GM04504 (cell line): ENCODE data around the gene DCTD.

Experiments
- DNase-seq: peaks from one replicate; pipeline ENCODE4 v3.0.0-alpha.2; 2012; ENCODE audit warnings: low read depth

Gene DCTD

GRCh38 chr4:182869697-182870096, 47.5 kb downstream of the DCTD start:
- no peak for DNase-seq

- no peak for DNase-seq
Measured at GRCh38 chr4:182866746-182867145, 50.4 kb downstream of the DCTD start.

GRCh38 chr4:182863501-182863900, 53.7 kb downstream of the DCTD start:
- DNase-seq = no peak

- no peak for DNase-seq
Measured at GRCh38 chr4:182862921-182863320, 54.3 kb downstream of the DCTD start.

GRCh38 chr4:182862141-182862875, 54.9 kb downstream of the DCTD start:
- DNase-seq = no peak

- DNase-seq = no peak
Measured at GRCh38 chr4:182861346-182861745, 55.8 kb downstream of the DCTD start.

GRCh38 chr4:182859730-182860129, 57.5 kb downstream of the DCTD start:
- no peak for DNase-seq

- DNase-seq = no peak
Measured at GRCh38 chr4:182858711-182859110, 58.5 kb downstream of the DCTD start.

GRCh38 chr4:182856862-182857261, 60.3 kb downstream of the DCTD start:
- DNase-seq = no peak

GRCh38 chr4:182855877-182856276, 61.3 kb downstream of the DCTD start:
- no peak for DNase-seq

- DNase-seq = no peak
Measured at GRCh38 chr4:182855312-182855711, 61.9 kb downstream of the DCTD start.

GRCh38 chr4:182854466-182854865, 62.7 kb downstream of the DCTD start:
- DNase-seq = no peak

GRCh38 chr4:182853731-182854330, 63.4 kb downstream of the DCTD start:
- DNase-seq = no peak

GRCh38 chr4:182848685-182849084, 68.5 kb downstream of the DCTD start:
- no peak for DNase-seq

GRCh38 chr4:182847576-182848450, 69.4 kb downstream of the DCTD start:
- DNase-seq = no peak

- no peak for DNase-seq
Measured at GRCh38 chr4:182846036-182846435, 71.2 kb downstream of the DCTD start.

- DNase-seq = no peak
Measured at GRCh38 chr4:182845618-182846017, 71.6 kb downstream of the DCTD start.

GRCh38 chr4:182843808-182844325, 73.3 kb downstream of the DCTD start:
- DNase-seq = no peak

- no peak for DNase-seq
Measured at GRCh38 chr4:182842759-182843390, 74.3 kb downstream of the DCTD start.

GRCh38 chr4:182842104-182842600, 75.0 kb downstream of the DCTD start:
- no peak for DNase-seq

GRCh38 chr4:182840108-182840507, 77.1 kb downstream of the DCTD start:
- no peak for DNase-seq
